Measurements from ENCODE around the gene NEK2.
A peak's percentile ranks its signal among the peaks of the same experiment; 100 is the strongest.

Gene NEK2

GRCh38 chr1:211680752-211681327 lies 5.4 kb upstream of the NEK2 start:
- DNase-seq (ENCODE audit: low read depth): peak; percentile 84
- TF ChIP-seq, protein P1, sequence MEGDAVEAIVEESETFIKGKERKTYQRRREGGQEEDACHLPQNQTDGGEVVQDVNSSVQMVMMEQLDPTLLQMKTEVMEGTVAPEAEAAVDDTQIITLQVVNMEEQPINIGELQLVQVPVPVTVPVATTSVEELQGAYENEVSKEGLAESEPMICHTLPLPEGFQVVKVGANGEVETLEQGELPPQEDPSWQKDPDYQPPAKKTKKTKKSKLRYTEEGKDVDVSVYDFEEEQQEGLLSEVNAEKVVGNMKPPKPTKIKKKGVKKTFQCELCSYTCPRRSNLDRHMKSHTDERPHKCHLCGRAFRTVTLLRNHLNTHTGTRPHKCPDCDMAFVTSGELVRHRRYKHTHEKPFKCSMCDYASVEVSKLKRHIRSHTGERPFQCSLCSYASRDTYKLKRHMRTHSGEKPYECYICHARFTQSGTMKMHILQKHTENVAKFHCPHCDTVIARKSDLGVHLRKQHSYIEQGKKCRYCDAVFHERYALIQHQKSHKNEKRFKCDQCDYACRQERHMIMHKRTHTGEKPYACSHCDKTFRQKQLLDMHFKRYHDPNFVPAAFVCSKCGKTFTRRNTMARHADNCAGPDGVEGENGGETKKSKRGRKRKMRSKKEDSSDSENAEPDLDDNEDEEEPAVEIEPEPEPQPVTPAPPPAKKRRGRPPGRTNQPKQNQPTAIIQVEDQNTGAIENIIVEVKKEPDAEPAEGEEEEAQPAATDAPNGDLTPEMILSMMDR (IDR thresholded peaks at IDR 0.05; ENCODE audit: low read depth, low read length): peak; percentile 43
- no peak for TF ChIP-seq POLR2A (IDR thresholded peaks at IDR 0.05; ENCODE audit: extremely low read depth, insufficient read length)
- no peak for TF ChIP-seq MYC (IDR thresholded peaks at IDR 0.05; ENCODE audit: low read depth, low read length)
- TF ChIP-seq MAX (IDR thresholded peaks at IDR 0.05; ENCODE audit: low read depth, low read length): no peak
- no peak overlapping the region for H3K4me3 ChIP-seq (ENCODE audit: low read depth, low read length)

DNA sequence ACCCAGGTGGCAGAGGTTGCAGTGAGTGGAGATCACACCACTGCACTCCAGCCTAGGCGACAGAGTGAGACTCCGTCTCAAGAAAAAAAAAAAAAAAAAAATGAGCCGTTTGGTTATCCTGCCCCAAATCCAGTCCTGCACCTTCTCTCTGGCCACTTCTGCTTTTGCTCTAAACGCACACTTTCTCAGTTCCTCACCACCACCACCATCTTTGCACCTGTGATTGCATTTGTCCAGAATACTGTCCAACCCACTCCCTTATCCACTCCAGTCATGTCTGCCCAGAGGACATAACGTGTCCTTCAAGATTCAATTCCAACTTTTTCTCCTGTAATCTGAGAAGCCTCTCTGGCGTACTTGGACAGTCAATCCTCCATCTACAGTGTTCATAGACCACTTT lies 2.2 kb upstream of the NEK2 start:
- TF ChIP-seq, protein P1 (IDR thresholded peaks at IDR 0.05; ENCODE audit: low read depth, low read length): no peak
- TF ChIP-seq POLR2A (IDR thresholded peaks at IDR 0.05; ENCODE audit: extremely low read depth, insufficient read length): no peak
- no peak for TF ChIP-seq MYC (IDR thresholded peaks at IDR 0.05; ENCODE audit: low read depth, low read length)
- no peak for TF ChIP-seq MAX (IDR thresholded peaks at IDR 0.05; ENCODE audit: low read depth, low read length)
- DNase-seq (ENCODE audit: low read depth): no peak

GRCh38 chr1:211676761-211677160 lies 1.3 kb upstream of the NEK2 start:
- no peak overlapping the region for H3K4me3 ChIP-seq (ENCODE audit: low read depth, low read length)
- no peak for DNase-seq (ENCODE audit: low read depth)
- TF ChIP-seq MAX (IDR thresholded peaks at IDR 0.05; ENCODE audit: low read depth, low read length) (no peak), POLR2A (IDR thresholded peaks at IDR 0.05; ENCODE audit: extremely low read depth, insufficient read length) (no peak), MYC (IDR thresholded peaks at IDR 0.05; ENCODE audit: low read depth, low read length) (no peak)
- TF ChIP-seq, protein P1 (IDR thresholded peaks at IDR 0.05; ENCODE audit: low read depth, low read length): no peak

More for the DNA sequence above, 2.2 kb upstream of the NEK2 start:
- H3K4me3 ChIP-seq (ENCODE audit: low read depth, low read length): no peak overlapping the region

DNA sequence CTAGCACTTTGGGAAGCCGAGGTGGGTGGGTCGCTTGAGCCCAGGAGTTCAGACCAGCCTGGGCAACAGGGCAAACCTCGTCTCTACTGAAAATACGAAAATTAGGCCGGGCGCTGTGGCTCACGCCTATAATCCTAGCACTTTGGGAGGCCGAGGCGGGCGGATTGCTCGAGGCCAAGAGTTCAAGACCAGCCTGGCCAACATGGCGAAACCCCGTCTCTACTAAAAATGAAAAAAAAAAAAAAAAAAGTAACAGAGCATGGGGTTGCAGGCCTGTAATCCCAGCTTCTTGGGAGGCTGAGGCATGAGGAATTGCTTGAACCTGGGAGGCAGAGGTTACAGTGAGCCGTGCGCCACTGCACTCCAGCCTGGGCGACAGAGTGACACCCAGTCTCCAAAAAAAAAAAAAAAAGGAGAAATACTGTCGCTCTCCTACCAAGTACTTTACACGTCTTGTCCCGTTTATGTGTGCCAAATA lies 724 bp upstream of the NEK2 start:
- peak overlapping the region; percentile 79 for H3K4me3 ChIP-seq (ENCODE audit: low read depth, low read length)
- TF ChIP-seq MYC (IDR thresholded peaks at IDR 0.05; ENCODE audit: low read depth, low read length): no peak
- no peak for TF ChIP-seq MAX (IDR thresholded peaks at IDR 0.05; ENCODE audit: low read depth, low read length)
- TF ChIP-seq, protein P1 (IDR thresholded peaks at IDR 0.05; ENCODE audit: low read depth, low read length): no peak
- no peak for TF ChIP-seq POLR2A (IDR thresholded peaks at IDR 0.05; ENCODE audit: extremely low read depth, insufficient read length)
- no peak for DNase-seq (ENCODE audit: low read depth)

DNA sequence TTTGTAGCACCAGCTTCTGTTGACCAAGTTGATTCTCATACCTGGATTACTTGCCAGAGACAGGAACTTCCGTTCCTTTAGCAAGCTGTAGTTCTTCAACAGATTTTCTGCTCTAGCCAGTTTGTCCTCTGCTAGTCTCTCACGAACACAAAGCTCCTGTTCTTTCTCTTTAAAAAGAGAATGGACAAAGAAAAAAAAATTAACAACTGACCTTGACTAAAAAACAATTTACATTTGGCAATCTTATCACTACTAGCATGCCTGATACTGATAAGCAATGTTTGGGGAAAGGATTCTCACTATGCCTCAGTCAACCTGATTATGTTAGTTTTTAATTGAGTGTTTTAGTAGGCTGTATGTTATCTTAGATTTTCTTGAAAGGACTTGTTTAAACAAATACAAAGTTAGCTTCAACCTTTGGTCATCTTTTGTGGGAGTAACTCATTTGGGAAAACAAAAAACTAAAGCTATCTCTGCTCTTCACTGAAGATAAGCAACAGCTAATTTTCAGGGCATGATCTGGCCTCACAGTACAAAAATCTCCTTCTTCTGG lies 8.3 kb downstream of the NEK2 start:
- no peak for DNase-seq (ENCODE audit: low read depth)
- TF ChIP-seq MAX (IDR thresholded peaks at IDR 0.05; ENCODE audit: low read depth, low read length) (no peak), MYC (IDR thresholded peaks at IDR 0.05; ENCODE audit: low read depth, low read length) (no peak), POLR2A (IDR thresholded peaks at IDR 0.05; ENCODE audit: extremely low read depth, insufficient read length) (no peak)
- TF ChIP-seq, protein P1 (IDR thresholded peaks at IDR 0.05; ENCODE audit: low read depth, low read length): no peak
- H3K4me3 ChIP-seq (ENCODE audit: low read depth, low read length): no peak overlapping the region
